Measurements from ENCODE around the gene GJB1. TPM values are rescaled to one million over a fixed set of nuclear protein-coding genes. Genes with fewer than 3 reads are reported as not detected.

Gene GJB1
- total RNA-seq, 2 experiments from 2014 or later, result not detected

DNA sequence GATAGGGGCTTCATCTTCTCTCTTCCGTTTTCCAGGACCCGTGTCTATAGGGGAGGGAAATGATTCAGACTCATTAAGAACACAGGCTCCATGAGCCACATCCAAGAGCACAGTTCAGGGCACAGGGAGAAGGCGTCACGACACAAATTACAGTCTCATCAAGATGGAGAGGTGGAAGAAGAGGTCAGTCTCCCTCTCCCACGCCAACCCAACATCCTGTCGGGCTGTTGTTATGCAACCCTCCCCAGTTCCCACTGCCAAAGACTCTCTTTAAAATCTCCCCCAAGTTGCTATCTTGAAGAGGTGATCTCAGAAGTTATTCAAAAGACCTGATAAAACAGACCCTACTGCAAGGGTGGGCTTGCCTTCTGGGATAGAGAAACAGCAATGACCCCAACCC lies 18.3 kb downstream of the GJB1 start:
- no TSS peak for BruUV-seq (replicated peaks)
- Histone ChIP-seq H3K79me2 (ENCODE audit: insufficient read depth, low read depth, low read length) (no peaks in the 10 kb centered on the region), H3K9me3 (ENCODE audit: low read length) (no peaks in the 10 kb centered on the region), H4K20me1 (ENCODE audit: insufficient read depth, low read length) (no peaks in the 10 kb centered on the region), H3K9me2 (ENCODE audit: insufficient read depth, low read length) (no peaks in the 10 kb centered on the region), H3K27ac (ENCODE audit: low read depth, low read length, poor library complexity, severe bottlenecking) (no peak overlapping the region), H3K4me1 (ENCODE audit: insufficient read depth, low read length, poor library complexity, severe bottlenecking) (no peaks in the 10 kb centered on the region), H2AFZ (ENCODE audit: low read length) (no peak overlapping the region), H3K36me3 (ENCODE audit: insufficient read depth, low read length) (peaks cover 61% of the 10 kb centered on the region), H3K4me2 (ENCODE audit: low read length) (no peak overlapping the region), H3K4me3 (ENCODE audit: low read depth, low read length, poor library complexity, severe bottlenecking) (no peak overlapping the region)
- DNase-seq (ENCODE audit: low spot score), result no peak
- TF ChIP-seq, protein P1, sequence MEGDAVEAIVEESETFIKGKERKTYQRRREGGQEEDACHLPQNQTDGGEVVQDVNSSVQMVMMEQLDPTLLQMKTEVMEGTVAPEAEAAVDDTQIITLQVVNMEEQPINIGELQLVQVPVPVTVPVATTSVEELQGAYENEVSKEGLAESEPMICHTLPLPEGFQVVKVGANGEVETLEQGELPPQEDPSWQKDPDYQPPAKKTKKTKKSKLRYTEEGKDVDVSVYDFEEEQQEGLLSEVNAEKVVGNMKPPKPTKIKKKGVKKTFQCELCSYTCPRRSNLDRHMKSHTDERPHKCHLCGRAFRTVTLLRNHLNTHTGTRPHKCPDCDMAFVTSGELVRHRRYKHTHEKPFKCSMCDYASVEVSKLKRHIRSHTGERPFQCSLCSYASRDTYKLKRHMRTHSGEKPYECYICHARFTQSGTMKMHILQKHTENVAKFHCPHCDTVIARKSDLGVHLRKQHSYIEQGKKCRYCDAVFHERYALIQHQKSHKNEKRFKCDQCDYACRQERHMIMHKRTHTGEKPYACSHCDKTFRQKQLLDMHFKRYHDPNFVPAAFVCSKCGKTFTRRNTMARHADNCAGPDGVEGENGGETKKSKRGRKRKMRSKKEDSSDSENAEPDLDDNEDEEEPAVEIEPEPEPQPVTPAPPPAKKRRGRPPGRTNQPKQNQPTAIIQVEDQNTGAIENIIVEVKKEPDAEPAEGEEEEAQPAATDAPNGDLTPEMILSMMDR (conservative IDR thresholded peaks at IDR 0.05; ENCODE audit: low read length), result no peak
- no peak for TF ChIP-seq EZH2phosphoT487 (IDR thresholded peaks at IDR 0.05; ENCODE audit: borderline replicate concordance, low read depth, low read length)
- POLR2A ChIA-PET, result no interaction called here
- CTCF ChIA-PET (ENCODE audit: unreplicated experiment), result no interaction called here
- intact Hi-C loops (cut with micrococcal nuclease; ENCODE audit: unreplicated experiment), result no loop called here

DNA sequence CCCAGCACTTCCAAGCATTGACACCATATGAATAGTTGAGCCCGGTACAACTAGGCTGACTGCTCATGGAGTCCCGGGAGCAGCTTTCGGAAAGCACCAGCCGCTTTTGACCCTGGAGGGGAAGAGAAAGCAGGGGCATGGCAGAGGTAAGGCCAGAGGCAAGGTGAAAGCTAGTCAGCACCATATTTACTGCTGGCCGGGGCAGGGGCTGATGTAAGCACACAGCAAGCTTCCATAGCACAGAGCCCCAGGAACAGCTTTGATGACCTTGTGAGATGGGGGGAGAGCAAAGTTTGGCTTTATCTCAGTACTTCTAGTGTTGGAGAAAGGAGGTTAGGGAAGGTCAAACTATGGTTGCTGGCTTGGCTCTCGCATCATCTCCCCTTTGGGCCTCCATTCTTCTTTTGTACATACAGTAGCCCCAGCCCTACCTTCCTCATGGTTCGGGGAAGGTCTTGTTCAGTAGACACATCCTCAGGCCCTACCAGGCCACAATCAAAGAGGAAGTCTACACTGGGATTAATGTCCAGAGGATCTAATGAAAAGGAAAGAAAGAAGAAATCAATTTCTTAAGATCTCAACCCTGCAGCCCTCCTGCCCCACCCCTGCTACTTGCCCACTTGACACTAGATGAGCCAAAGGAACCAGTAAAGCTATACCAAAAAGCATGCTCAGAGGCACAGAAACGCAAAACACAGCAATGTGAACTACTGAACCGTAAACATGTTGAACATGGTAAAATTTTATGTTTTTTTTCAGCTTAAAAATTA lies 21.5 kb downstream of the GJB1 start:
- no TSS peak for BruUV-seq (replicated peaks)
- no peaks in the 10 kb centered on the region for H3K79me2 ChIP-seq (ENCODE audit: insufficient read depth, low read depth, low read length)
- no peaks in the 10 kb centered on the region for H3K9me3 ChIP-seq (ENCODE audit: low read length)
- intact Hi-C loops (cut with micrococcal nuclease; ENCODE audit: unreplicated experiment), result no loop called here
- no peak overlapping the region for H3K4me3 ChIP-seq (ENCODE audit: low read depth, low read length, poor library complexity, severe bottlenecking)
- H3K9me2 ChIP-seq (ENCODE audit: insufficient read depth, low read length), result no peaks in the 10 kb centered on the region
- DNase-seq (ENCODE audit: low spot score), result no peak
- no peaks in the 10 kb centered on the region for H4K20me1 ChIP-seq (ENCODE audit: insufficient read depth, low read length)
- no peak overlapping the region for H3K4me2 ChIP-seq (ENCODE audit: low read length)
- H2AFZ ChIP-seq (ENCODE audit: low read length), result no peak overlapping the region
- no peak overlapping the region for H3K27ac ChIP-seq (ENCODE audit: low read depth, low read length, poor library complexity, severe bottlenecking)
- H3K36me3 ChIP-seq (ENCODE audit: insufficient read depth, low read length), result peaks cover 86% of the 10 kb centered on the region
- ChIA-PET POLR2A (interaction anchor here (0.6 kb wide), 1 partner anchor 931 kb away, joined by 4 read pairs; no protein-coding TSS in a partner anchor), CTCF (ENCODE audit: unreplicated experiment) (no interaction called here)
- no peak for TF ChIP-seq EZH2phosphoT487 (IDR thresholded peaks at IDR 0.05; ENCODE audit: borderline replicate concordance, low read depth, low read length)
- TF ChIP-seq, protein P1 (conservative IDR thresholded peaks at IDR 0.05; ENCODE audit: low read length), result no peak
- no peaks in the 10 kb centered on the region for H3K4me1 ChIP-seq (ENCODE audit: insufficient read depth, low read length, poor library complexity, severe bottlenecking)

DNA sequence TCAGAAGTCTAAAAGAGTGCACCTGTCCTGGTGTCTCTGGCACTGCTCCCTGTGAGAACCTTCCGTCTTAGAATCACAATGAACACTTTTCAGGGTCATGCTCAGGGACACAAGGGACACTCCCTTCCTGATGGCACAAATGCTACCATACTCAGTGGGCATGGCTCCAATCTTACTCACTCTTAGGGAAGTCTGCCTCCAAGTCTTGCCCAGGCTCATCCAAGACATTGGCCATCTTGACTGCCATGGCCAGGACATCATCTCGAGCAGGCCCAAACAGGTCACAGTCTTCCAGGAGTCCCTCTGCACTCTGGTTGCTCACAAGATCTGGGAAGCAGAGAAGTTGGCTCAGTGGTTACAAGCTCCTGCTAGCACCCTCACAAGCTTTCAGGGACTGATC lies 22.1 kb downstream of the GJB1 start:
- BruUV-seq (replicated peaks), result no TSS peak
- H3K4me2 ChIP-seq (ENCODE audit: low read length), result no peak overlapping the region
- no peak overlapping the region for H2AFZ ChIP-seq (ENCODE audit: low read length)
- CTCF ChIA-PET (ENCODE audit: unreplicated experiment), result no interaction called here
- H3K27ac ChIP-seq (ENCODE audit: low read depth, low read length, poor library complexity, severe bottlenecking), result no peak overlapping the region
- H3K36me3 ChIP-seq (ENCODE audit: insufficient read depth, low read length), result peaks cover 83% of the 10 kb centered on the region
- H3K4me1 ChIP-seq (ENCODE audit: insufficient read depth, low read length, poor library complexity, severe bottlenecking), result no peaks in the 10 kb centered on the region
- H3K79me2 ChIP-seq (ENCODE audit: insufficient read depth, low read depth, low read length), result no peaks in the 10 kb centered on the region
- H3K9me2 ChIP-seq (ENCODE audit: insufficient read depth, low read length), result no peaks in the 10 kb centered on the region
- intact Hi-C loops (cut with micrococcal nuclease; ENCODE audit: unreplicated experiment), result no loop called here
- no peak overlapping the region for H3K4me3 ChIP-seq (ENCODE audit: low read depth, low read length, poor library complexity, severe bottlenecking)
- no peaks in the 10 kb centered on the region for H4K20me1 ChIP-seq (ENCODE audit: insufficient read depth, low read length)
- no peak for DNase-seq (ENCODE audit: low spot score)
- TF ChIP-seq, protein P1 (conservative IDR thresholded peaks at IDR 0.05; ENCODE audit: low read length), result no peak
- TF ChIP-seq EZH2phosphoT487 (IDR thresholded peaks at IDR 0.05; ENCODE audit: borderline replicate concordance, low read depth, low read length), result no peak
- POLR2A ChIA-PET, result interaction anchor here (0.8 kb wide), 1 partner anchor 33 kb away, joined by 4 read pairs; no protein-coding TSS in a partner anchor
- H3K9me3 ChIP-seq (ENCODE audit: low read length), result no peaks in the 10 kb centered on the region
